ENCODE data around the gene ZNF846.

DNA sequence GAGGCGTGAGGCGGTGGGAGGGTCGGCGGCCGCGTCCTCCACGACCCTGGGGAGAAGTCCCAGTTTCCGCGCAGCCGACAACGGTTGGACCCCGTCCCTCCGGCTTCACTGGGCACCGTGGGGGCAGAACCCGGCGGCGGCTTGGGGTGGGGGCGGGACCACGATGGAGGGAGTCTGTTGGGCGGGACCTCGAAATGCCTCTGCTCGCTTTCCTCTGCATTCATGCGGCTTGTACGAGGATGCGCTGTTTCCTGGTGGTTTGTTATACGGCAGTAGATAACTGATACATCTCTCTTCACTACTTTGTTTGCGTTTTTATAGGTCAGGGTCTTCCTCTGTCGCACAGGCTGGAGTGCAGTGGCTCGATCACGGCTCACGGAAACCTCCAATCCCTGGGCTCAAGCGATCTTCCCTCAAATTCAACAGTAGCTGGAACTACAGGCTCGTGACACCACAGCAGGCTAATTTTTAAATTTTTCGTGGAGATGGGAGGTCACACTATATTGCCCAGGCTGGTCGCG is 24.6 kb upstream of the ZNF846 start:
- TF ChIP-seq, protein P1, sequence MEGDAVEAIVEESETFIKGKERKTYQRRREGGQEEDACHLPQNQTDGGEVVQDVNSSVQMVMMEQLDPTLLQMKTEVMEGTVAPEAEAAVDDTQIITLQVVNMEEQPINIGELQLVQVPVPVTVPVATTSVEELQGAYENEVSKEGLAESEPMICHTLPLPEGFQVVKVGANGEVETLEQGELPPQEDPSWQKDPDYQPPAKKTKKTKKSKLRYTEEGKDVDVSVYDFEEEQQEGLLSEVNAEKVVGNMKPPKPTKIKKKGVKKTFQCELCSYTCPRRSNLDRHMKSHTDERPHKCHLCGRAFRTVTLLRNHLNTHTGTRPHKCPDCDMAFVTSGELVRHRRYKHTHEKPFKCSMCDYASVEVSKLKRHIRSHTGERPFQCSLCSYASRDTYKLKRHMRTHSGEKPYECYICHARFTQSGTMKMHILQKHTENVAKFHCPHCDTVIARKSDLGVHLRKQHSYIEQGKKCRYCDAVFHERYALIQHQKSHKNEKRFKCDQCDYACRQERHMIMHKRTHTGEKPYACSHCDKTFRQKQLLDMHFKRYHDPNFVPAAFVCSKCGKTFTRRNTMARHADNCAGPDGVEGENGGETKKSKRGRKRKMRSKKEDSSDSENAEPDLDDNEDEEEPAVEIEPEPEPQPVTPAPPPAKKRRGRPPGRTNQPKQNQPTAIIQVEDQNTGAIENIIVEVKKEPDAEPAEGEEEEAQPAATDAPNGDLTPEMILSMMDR (IDR thresholded peaks at IDR 0.05; ENCODE audit: borderline replicate concordance, extremely low read depth, low read length, poor library complexity, severe bottlenecking), result no peak
- TF ChIP-seq EZH2 (IDR thresholded peaks at IDR 0.05; ENCODE audit: borderline replicate concordance, low read depth, low read length, severe bottlenecking), result no peak

Data from DND-41 (cell line).